NCI-H510A (cell line): ENCODE results near the gene ZDHHC3.
A peak's percentile ranks its signal among the peaks of the same experiment; 100 is the strongest.

ENCODE experiments used
- DNase-seq: peaks from one replicate; lab custom pipeline; 2025; lab: John Stamatoyannopoulos, UW

Gene ZDHHC3

DNA sequence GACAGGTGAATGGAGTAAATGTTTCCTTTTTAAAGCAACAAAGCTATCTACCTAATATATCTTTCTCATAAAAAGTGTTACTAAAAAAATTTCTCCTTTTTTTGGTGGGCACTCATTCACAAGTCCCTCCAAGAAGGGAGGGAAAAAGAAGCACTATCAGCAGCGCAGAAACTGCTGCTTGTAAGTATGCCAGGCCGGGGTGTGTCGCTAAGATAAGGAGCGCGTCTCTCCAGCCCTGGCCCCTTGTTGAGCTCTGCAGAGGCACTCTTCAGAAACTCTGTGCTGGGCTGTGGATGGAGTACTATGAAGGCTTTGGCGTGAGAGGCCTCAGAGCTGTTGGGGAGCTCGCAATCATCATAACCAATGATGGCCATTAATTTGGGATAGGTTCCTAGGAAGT, 49.1 kb downstream of the ZDHHC3 start:
- no peak for DNase-seq

DNA sequence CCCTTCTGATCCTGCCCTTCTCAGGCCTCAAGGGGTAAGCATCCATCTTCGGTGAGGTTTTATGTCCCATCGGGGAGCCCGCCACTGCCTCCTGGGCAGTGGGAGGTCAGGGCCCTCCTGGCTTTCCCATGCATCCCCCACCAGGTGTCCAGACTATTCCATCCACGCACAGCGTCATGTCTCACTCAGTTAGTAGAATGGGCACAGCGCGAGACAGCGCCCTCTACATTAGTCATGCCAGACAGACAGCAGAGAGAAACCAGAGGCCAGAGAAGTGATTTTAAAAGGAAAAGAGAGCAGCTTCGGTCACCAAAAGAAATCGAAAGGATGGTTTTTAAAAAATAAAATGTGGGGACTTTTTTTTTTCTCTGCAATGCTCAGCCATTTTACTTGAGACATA, 49.8 kb downstream of the ZDHHC3 start:
- no peak for DNase-seq

- DNase-seq, result no peak
Measured at GRCh38 chr3:44924457-44925084, 51.4 kb downstream of the ZDHHC3 start.

DNA sequence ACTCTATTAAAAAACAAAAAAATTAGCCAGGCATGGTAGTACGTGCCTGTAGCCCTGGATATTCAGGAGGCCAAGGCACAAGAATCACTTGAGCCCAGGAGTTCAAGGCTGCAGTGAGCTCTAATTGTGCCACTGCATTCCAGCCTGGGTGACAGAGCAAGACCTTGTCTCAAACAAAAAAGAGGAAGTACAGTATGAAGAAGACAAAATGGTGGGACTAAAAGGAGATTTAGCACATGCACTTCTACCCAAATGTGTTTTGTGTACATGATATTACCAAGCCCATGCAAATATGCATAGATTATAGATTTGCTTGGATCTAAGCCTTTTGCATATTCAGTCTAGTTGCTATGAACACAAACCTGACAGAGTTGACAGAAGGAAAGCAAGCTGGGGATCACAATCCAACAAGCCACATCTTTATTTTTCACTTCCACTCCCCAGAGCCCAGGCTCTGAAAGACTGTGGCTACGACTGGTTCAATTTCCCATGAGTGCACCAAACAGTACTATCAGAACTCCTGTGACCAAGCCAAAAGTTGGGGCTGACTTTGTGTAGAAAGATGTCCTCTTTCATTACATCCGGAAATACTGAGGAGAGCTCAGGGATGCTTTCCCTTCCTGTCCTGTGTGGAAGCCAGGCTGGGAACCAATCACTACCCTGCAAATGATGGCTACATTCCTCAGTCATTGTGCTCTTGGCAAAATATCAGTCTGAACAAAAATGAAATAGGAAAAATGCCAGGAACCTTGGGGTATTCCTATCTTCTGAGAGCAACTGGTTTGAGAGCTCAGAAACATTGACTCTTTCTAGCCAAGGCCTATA, 52.1 kb downstream of the ZDHHC3 start:
- DNase-seq, result no peak

GRCh38 chr3:44920081-44920480, 55.9 kb downstream of the ZDHHC3 start:
- no peak for DNase-seq

DNA sequence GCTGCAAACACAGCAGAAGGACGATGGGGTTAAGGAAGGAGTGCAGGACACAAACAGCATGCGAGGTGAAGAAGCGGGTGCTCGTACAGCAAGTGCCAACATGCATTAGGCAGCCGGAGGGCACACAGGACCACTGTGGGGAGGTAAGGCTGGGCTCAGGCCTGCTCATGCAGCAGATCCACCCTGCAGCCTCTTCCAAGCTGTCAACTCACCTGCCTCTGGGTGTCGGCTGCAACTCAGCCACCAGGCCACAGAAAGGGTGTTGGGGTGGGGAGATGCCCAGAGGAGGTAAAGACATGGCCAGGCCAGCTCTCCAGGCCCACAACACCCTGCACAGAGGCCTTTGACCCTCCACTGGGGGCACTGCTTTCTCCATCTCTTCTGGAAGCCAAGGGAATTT, 57.4 kb downstream of the ZDHHC3 start:
- DNase-seq, result no peak

- DNase-seq, result no peak
Measured at GRCh38 chr3:44918087-44918486, 57.9 kb downstream of the ZDHHC3 start.

DNA sequence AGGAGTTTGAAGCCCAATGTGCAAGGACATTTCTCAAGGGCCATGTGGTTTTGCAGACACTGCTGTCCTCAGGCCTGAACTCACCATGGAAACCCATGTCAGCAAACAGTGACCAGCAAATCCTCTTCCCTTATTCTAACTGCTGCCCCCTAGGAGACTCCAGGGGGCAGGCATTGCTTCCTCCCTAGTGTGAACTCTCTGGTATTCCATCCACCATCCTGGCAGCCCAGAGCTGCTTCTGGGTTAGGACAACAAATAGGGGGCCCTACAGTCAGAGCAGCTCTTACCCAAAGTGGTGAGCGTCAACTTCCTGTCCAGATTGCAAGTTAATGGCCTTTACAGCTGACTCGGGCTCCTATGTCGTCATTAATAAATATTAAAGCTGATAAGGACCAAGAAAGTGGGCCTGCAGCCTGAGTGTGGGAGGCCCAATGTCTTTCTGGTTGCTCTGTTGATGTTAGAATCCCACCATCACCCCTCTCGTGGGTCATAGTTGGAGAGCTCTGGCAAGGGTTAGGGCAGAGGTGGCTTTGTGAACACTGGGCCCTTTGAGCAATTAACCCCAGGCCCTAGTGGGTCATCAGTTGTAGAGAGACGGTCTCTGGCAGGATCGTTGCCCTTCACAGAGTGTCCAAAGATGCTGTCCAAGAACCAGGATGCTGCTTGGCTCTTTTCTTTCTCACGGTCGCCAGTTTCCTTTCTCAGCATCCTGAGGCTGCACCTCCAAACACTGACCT, 60.1 kb downstream of the ZDHHC3 start:
- DNase-seq, result no peak

DNA sequence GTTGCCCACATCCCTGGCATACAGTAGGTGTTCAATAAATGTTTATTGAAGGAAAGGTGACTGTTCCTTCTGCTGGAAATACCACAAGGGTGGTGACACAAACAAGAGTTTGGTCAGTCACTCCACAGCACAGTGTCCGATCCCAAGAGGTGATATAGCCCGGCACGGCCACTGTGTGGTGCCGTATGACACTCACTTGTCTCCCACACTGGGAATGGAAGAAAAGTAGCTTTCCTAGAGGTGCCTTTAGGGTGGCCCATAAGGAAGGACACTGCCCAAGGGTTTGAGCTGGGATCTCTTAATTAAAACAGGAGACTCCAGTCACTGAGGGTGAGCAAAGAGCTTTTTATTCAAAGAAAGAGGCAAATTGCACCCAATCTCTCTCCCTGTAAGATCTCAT, 61.0 kb downstream of the ZDHHC3 start:
- DNase-seq, result no peak

DNA sequence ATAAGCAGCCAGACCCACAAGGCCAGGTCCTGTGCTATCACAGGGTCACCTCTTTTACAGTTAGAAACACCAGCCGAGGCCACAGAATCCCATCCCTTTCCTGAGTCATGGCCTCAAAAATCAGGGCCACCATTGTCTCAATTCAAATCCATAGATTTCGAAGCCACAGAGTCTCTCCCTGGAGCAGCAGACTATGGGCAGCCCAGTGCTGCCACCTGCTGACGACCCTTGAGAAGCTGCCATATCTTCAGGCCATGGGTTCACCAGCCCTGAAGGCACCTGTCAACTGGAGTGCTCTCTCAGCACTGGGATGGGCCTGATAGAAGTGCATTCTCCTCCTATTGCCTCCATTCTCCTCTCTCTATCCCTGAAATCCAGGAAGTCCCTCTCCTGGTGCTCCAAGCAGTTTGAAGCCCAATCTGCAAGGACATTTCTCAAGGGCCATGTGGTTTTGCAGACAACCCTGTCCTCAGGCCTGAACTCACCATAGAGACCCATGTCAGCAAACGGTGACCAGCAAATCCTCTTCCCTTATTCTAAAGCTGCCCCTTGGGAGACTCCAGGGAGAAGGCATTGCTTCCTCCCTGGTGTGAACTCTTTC, 62.0 kb downstream of the ZDHHC3 start:
- DNase-seq, result peak; percentile 17

DNA sequence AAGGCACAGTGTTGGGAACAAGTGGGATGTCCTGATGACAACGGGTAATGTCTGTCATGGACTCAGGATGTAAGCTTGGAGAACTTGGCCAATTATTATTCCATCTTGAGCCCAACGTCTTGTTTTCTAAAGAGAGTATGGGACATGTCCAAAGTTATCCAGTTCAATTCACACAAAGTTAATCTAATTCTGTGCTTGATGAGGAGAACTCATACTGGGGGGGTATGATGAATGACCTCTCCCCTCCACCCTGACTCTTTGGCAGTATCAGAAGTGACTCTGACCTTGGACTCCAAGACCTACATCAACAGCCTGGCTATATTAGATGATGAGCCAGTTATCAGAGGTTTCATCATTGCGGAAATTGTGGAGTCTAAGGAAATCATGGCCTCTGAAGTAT, 65.3 kb downstream of the ZDHHC3 start:
- no peak for DNase-seq

- no peak for DNase-seq
Measured at GRCh38 chr3:44909063-44909462, 66.9 kb downstream of the ZDHHC3 start.

GRCh38 chr3:44907612-44908011, 68.4 kb downstream of the ZDHHC3 start:
- DNase-seq, result no peak

- DNase-seq, result no peak
Measured at GRCh38 chr3:44906997-44907396, 69.0 kb downstream of the ZDHHC3 start.

GRCh38 chr3:44905446-44906157, 70.4 kb downstream of the ZDHHC3 start:
- DNase-seq, result no peak

DNA sequence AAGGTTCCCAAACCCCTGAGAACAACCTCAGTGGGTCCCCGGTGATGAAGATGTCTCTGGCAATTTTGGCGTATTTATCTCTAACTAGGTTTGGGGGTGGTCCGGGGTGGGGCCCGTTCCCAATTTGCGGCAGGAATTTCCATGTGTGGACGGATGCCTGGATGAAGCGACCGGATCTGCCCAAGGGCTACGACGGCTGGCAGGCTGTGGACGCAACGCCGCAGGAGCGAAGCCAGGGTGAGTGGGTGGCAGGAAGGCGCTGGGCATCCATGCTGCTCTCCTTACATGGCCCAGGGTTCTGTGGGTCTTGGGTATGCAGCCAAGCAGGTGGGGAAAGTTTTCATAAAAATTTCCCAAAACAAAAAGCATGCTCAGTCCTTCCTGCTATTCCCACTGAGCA, 72.2 kb downstream of the ZDHHC3 start:
- DNase-seq, result no peak

- DNase-seq, result no peak
Measured at GRCh38 chr3:44903314-44903713, 72.7 kb downstream of the ZDHHC3 start.

- DNase-seq, result no peak
Measured at GRCh38 chr3:44902628-44903027, 73.3 kb downstream of the ZDHHC3 start.

DNA sequence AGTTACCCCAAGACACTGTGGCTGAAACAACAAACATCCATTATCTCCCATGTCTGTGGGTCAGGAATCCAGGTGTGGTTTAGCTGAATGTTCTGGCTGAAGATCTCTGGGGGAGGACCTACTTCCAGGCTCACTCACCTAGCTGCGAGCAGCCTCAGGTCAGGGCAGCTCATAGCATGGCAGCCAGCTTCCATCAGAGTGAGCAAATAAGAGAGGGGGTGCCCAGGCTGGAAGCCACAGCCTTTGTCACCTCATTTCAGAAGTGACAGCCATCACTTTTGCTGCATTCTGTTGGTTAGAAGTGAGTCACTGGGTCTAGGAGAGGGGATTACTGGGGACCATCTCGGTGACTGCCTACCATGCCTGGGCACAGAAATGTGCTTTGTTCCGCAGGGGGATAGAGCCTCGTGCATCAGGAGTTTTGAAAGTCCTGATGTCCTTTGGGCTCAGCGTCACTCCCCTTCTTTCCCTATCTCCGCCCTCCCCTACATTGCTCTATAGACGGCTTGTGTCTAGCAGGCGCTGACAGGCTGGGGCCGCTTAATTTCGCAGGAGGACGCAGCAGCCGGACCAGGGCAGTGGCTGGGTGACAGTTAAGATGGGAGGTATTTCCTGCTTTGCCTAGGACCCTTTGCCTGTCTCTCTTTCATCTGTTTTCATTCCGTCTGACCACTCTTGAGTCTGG, 76.1 kb downstream of the ZDHHC3 start:
- DNase-seq, result no peak

DNA sequence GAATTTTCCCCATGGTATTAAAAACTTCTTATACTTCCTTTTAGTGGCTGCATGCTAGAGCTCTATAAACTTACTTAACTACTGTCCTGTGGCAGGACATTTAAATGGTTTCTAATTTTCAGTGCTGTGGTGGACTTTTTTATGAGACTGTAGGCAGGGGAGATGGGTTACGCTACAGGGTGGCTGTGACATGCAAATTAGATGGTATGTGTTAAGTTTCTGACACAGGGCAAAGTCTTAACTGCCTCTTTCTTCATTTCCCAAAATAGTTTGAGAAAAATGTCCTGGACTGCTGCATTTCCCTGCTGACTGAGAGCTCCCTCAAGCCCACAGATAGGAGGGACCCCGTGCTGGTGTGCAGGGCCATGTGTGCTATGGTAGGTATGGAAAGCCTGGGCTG, 79.5 kb downstream of the ZDHHC3 start:
- no peak for DNase-seq

- DNase-seq, result no peak
Measured at GRCh38 chr3:44894485-44894884, 81.5 kb downstream of the ZDHHC3 start.
